HAP-1 (cell line): ENCODE results near the gene ZSWIM4.
A peak's percentile ranks its signal among the peaks of the same experiment; 100 is the strongest.

Source experiments
- DNase-seq, 2 experiments: peaks; one replicate each; pipeline ENCODE4 v3.0.0-alpha.2; 2016 to 2020; ENCODE audit warnings: low spot score in 2 of 2
- H3K27me3 ChIP-seq: fragments of 250-450 bp; sonication (Bioruptor Pico); 2 replicates; pipeline ENCODE4 v1.5.1; 2020; ENCODE audit warnings: low read depth, mild to moderate bottlenecking, moderate library complexity
- H3K36me3 ChIP-seq: fragments of 250-450 bp; sonication (Bioruptor Pico); replicated peaks from 2 replicates; pipeline ENCODE4 v1.5.1; 2020; ENCODE audit warnings: mild to moderate bottlenecking
- H3K4me1 ChIP-seq: fragments of 250-450 bp; sonication (Bioruptor Pico); 2 replicates; pipeline ENCODE4 v1.5.1; 2020; ENCODE audit warnings: mild to moderate bottlenecking
- H3K4me3 ChIP-seq: fragments of 250-450 bp; sonication (Bioruptor Pico); 2 replicates; pipeline ENCODE4 v1.5.1; 2020; ENCODE audit warnings: mild to moderate bottlenecking, moderate library complexity
- H3K9me3 ChIP-seq: fragments of 250-450 bp; sonication (Bioruptor Pico); 2 replicates; pipeline ENCODE4 v1.5.1; 2020; ENCODE audit warnings: mild to moderate bottlenecking, moderate library complexity
- in situ Hi-C: fragments of 300-500 bp; cut with MboI; formaldehyde crosslinking; loops from 3 replicates; pipeline ENCODE4 v1.14.3; 2020; ENCODE audit warnings: low sequenced_read_pairs, inconsistent platforms, mixed read lengths

ZSWIM4 gene

DNA sequence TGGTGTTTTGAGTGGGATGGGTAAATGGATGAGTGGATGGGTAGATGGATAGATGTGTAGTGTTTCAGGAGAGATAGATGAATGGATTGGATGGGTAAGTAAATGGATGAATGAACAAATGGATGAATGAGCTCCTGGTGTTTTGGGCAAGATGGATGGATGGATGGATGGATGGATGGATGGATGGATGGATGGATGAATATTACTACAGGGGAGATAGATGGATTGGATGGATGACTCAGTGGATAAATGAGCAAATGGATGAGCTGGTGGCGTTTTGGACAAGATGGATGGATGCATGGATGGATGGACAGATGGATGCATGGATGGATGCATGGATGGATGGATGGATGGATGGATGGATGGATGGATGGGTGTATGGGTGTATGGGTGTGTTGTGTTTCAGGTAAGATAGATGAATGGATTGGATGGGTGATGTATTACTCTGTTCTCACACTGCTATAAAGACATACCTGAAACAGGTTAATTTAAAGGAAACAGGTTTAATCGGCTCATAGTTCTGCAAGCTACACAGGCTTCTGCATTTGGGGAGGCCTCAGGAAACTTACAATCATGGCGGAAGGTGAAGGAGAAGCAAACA, 12.3 kb downstream of the ZSWIM4 start:
- in situ Hi-C loops = no loop called here
- H3K4me1 ChIP-seq = no peaks in the 10 kb centered on the region
- no peak for DNase-seq
- H3K4me3 ChIP-seq = no peak overlapping the region
- no peaks in the 10 kb centered on the region for H3K9me3 ChIP-seq
- H3K27me3 ChIP-seq = no peaks in the 10 kb centered on the region
- H3K36me3 ChIP-seq = no peaks in the 10 kb centered on the region

GRCh38 chr19:13808856-13809255, 13.6 kb downstream of the ZSWIM4 start:
- Histone ChIP-seq H3K9me3 (no peaks in the 10 kb centered on the region), H3K36me3 (no peaks in the 10 kb centered on the region), H3K27me3 (no peaks in the 10 kb centered on the region), H3K4me3 (no peak overlapping the region), H3K4me1 (no peaks in the 10 kb centered on the region)
- no peak for DNase-seq
- in situ Hi-C loops = no loop called here

GRCh38 chr19:13812544-13812943, 17.3 kb downstream of the ZSWIM4 start:
- no peaks in the 10 kb centered on the region for H3K36me3 ChIP-seq
- no peaks in the 10 kb centered on the region for H3K27me3 ChIP-seq
- no peaks in the 10 kb centered on the region for H3K9me3 ChIP-seq
- H3K4me3 ChIP-seq = no peak overlapping the region
- DNase-seq = no peak
- in situ Hi-C loops = no loop called here
- H3K4me1 ChIP-seq = no peaks in the 10 kb centered on the region

- H3K36me3 ChIP-seq = no peaks in the 10 kb centered on the region
- in situ Hi-C loops = no loop called here
- no peak overlapping the region for H3K4me3 ChIP-seq
- no peak for DNase-seq
- no peaks in the 10 kb centered on the region for H3K4me1 ChIP-seq
- no peaks in the 10 kb centered on the region for H3K27me3 ChIP-seq
- H3K9me3 ChIP-seq = no peaks in the 10 kb centered on the region
Measured at GRCh38 chr19:13813147-13813546, 17.9 kb downstream of the ZSWIM4 start.

DNA sequence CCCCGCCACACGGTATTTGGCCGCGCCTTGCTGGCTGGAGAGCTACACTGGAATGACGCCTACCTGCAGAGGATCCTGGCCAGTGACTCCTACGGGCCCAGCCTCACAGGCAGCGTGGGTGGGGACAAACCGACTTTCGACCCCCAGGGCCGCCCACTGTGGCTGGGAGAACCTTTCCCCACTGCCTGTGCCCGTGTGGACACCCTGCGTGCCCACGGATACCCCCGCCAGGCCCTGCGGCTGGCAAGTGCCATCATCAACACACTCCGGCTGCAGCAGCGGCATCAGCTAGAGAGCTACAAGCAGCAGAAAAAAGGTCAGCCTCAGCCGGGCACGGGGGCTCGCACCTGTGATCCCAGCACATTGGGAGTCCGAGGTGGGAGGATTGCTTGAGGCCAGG, 19.3 kb downstream of the ZSWIM4 start:
- Histone ChIP-seq H3K4me1 (no peaks in the 10 kb centered on the region), H3K9me3 (no peaks in the 10 kb centered on the region), H3K27me3 (no peaks in the 10 kb centered on the region), H3K4me3 (no peak overlapping the region), H3K36me3 (no peaks in the 10 kb centered on the region)
- no peak for DNase-seq
- in situ Hi-C loops = no loop called here

- H3K4me3 ChIP-seq = no peak overlapping the region
- in situ Hi-C loops = no loop called here
- H3K36me3 ChIP-seq = no peaks in the 10 kb centered on the region
- no peaks in the 10 kb centered on the region for H3K27me3 ChIP-seq
- peaks cover 2% of the 10 kb centered on the region; the same call in 1 of the 2 replicates for H3K4me1 ChIP-seq
- H3K9me3 ChIP-seq = no peaks in the 10 kb centered on the region
- no peak for DNase-seq
Measured at GRCh38 chr19:13817018-13817614, 21.9 kb downstream of the ZSWIM4 start.

DNA sequence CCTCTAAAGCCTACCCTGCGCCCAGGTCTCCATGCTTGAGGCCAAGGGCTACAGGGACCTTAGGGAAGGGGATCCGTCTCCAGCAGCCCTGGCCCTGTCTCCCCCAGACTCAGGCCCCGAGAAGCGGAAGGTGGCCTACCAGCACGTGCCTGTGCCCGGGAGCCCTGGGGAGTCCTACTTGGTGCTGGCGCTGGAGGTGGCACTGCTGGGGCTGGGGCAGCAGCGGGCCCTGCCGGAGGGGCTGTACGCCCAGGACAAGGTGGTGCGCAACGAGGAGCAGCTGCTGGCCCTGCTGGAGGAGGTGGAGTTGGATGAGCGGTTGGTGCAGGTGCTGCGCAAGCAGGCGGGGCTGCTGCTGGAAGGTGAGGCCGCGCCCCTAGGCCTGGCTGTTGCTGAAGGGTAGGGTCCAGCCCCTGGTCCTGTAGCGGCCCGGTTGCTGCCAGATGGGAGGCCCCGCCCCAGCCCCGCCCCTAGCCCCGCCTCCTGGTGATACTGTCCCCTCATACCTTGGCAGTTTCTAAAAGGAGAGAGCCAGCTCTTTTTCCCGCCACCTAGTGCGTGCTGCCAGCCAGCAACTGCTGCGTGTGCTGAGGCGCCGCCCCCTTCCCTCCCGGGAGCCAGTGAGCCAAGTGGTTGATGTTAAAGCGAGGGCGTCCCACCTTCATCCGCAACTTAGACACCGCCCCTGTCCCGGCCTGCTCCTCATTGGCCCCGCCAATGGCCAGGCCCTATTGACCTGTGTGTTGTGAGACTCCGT, 22.6 kb downstream of the ZSWIM4 start:
- no peak for DNase-seq
- in situ Hi-C loops = no loop called here
- Histone ChIP-seq H3K9me3 (no peaks in the 10 kb centered on the region), H3K36me3 (no peaks in the 10 kb centered on the region), H3K27me3 (no peaks in the 10 kb centered on the region), H3K4me3 (no peak overlapping the region), H3K4me1 (peaks cover 6% of the 10 kb centered on the region)

GRCh38 chr19:13819238-13819637, 24.0 kb downstream of the ZSWIM4 start:
- no peak for DNase-seq
- H3K4me1 ChIP-seq = peaks cover 8% of the 10 kb centered on the region
- in situ Hi-C loops = no loop called here
- H3K27me3 ChIP-seq = no peaks in the 10 kb centered on the region
- H3K9me3 ChIP-seq = no peaks in the 10 kb centered on the region
- no peaks in the 10 kb centered on the region for H3K36me3 ChIP-seq
- no peak overlapping the region for H3K4me3 ChIP-seq

- Histone ChIP-seq H3K9me3 (no peaks in the 10 kb centered on the region), H3K36me3 (no peaks in the 10 kb centered on the region; the same call in 1 of the 2 replicates), H3K4me1 (peaks cover 8% of the 10 kb centered on the region), H3K4me3 (no peak overlapping the region), H3K27me3 (no peaks in the 10 kb centered on the region)
- in situ Hi-C loops = no loop called here
- DNase-seq = no peak
Measured at GRCh38 chr19:13821292-13821691, 26.0 kb downstream of the ZSWIM4 start.

- H3K36me3 ChIP-seq = no peaks in the 10 kb centered on the region; the same call in 1 of the 2 replicates
- H3K9me3 ChIP-seq = no peaks in the 10 kb centered on the region
- H3K27me3 ChIP-seq = no peaks in the 10 kb centered on the region
- in situ Hi-C loops = no loop called here
- H3K4me1 ChIP-seq = peaks cover 8% of the 10 kb centered on the region
- H3K4me3 ChIP-seq = no peak overlapping the region
- DNase-seq = no peak
Measured at GRCh38 chr19:13823256-13823655, 28.0 kb downstream of the ZSWIM4 start.

DNA sequence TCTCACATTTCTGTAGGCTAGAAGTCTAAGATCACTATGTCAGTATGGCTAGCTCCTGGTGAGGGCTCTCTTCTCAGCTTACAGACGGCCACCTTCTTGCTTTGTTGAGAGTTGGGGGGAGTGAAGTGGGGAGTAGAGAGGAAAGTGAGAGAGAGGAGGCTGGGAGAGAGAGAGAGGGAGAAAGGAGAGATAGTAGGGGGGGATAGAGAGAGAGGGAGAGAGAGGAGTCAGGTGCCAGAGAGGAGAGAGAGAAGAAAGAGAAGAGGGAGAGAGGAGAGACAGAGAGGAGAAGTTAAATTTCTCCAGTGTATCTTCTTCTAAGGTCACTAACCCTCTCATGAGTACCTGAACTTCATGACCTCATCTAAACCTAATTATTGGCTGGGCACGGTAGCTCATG, 28.7 kb downstream of the ZSWIM4 start:
- Histone ChIP-seq H3K9me3 (no peaks in the 10 kb centered on the region), H3K4me3 (no peak overlapping the region), H3K36me3 (no peaks in the 10 kb centered on the region; the same call in 1 of the 2 replicates), H3K27me3 (no peaks in the 10 kb centered on the region), H3K4me1 (peaks cover 8% of the 10 kb centered on the region)
- no peak for DNase-seq
- in situ Hi-C loops = no loop called here

- no peaks in the 10 kb centered on the region for H3K9me3 ChIP-seq
- H3K27me3 ChIP-seq = no peaks in the 10 kb centered on the region
- peaks cover 8% of the 10 kb centered on the region for H3K4me1 ChIP-seq
- no peak overlapping the region for H3K4me3 ChIP-seq
- DNase-seq = no peak
- in situ Hi-C loops = no loop called here
- H3K36me3 ChIP-seq = no peaks in the 10 kb centered on the region; the same call in 1 of the 2 replicates
Measured at GRCh38 chr19:13824703-13825102, 29.5 kb downstream of the ZSWIM4 start.

GRCh38 chr19:13825489-13826441, 30.5 kb downstream of the ZSWIM4 start:
- Histone ChIP-seq H3K27me3 (no peaks in the 10 kb centered on the region), H3K4me1 (peaks cover 8% of the 10 kb centered on the region), H3K9me3 (no peaks in the 10 kb centered on the region), H3K4me3 (no peak overlapping the region), H3K36me3 (peaks cover 1% of the 10 kb centered on the region)
- in situ Hi-C loops = no loop called here
- peak in 1 of 2 experiments; percentile 78 for DNase-seq
